Astrocyte (in vitro differentiated cells and primary cell): ENCODE measurements around the gene IMMP2L. TPM values are rescaled to one million over a fixed set of nuclear protein-coding genes. Genes with fewer than 3 reads are reported as not detected.

Source experiments
- DNase-seq: peaks from one replicate; pipeline ENCODE4 v3.0.0-alpha.2; 2010; ENCODE audit warnings: low read depth
- FAIRE-seq: peaks from 2 replicates; lab custom pipeline; 2011; peaks lifted over from hg19 to GRCh38; lab: Jason Lieb, UNC
- H2AFZ ChIP-seq: 2 replicates; pipeline ENCODE4 v1.6.0; 2012; ENCODE audit warnings: low read depth, low read length, inconsistent platforms
- H3K27ac ChIP-seq: 2 replicates; pipeline ENCODE4 v1.5.1; 2011; ENCODE audit warnings: low read depth, low read length, inconsistent platforms
- H3K27me3 ChIP-seq: 2 replicates; pipeline ENCODE4 v1.6.0; 2011; ENCODE audit warnings: low read length, inconsistent platforms; ENCODE audit not compliant: insufficient read depth
- H3K36me3 ChIP-seq: 2 replicates; pipeline ENCODE4 v1.5.1; 2011; ENCODE audit warnings: low read length, inconsistent platforms; ENCODE audit not compliant: insufficient read depth
- H3K4me1 ChIP-seq: 2 replicates; pipeline ENCODE4 v1.5.1; 2011; ENCODE audit warnings: low read length, inconsistent platforms; ENCODE audit not compliant: insufficient read depth
- H3K4me2 ChIP-seq: 2 replicates; pipeline ENCODE4 v1.6.0; 2012; ENCODE audit warnings: low read length, inconsistent platforms
- H3K4me3 ChIP-seq: 2 replicates; pipeline ENCODE4 v1.5.1; 2011; ENCODE audit warnings: low read depth, mild to moderate bottlenecking, low read length, inconsistent platforms; ENCODE audit not compliant: insufficient read depth
- H3K79me2 ChIP-seq: 2 replicates; pipeline ENCODE4 v1.6.0; 2012; ENCODE audit warnings: mild to moderate bottlenecking, low read length, inconsistent platforms; ENCODE audit not compliant: insufficient read depth
- H3K9ac ChIP-seq: 2 replicates; pipeline ENCODE4 v1.6.0; 2012; ENCODE audit warnings: mild to moderate bottlenecking, low read length, inconsistent platforms
- H3K9me3 ChIP-seq: 2 replicates; pipeline ENCODE4 v1.5.1; 2012; ENCODE audit warnings: low read depth, mild to moderate bottlenecking, low read length, inconsistent platforms; ENCODE audit not compliant: insufficient read depth
- H4K20me1 ChIP-seq: 2 replicates; pipeline ENCODE4 v1.6.0; 2012; ENCODE audit warnings: low read length, inconsistent platforms; ENCODE audit not compliant: insufficient read depth
- H3K27ac Mint-ChIP-seq: one replicate; pipeline ENCODE4 v1.8.0; 2021; ENCODE audit warnings: mild to moderate bottlenecking, mixed read lengths; ENCODE audit not compliant: unreplicated experiment
- H3K27me3 Mint-ChIP-seq: one replicate; pipeline ENCODE4 v1.8.0; 2021; ENCODE audit warnings: low read depth, mixed read lengths; ENCODE audit not compliant: unreplicated experiment
- H3K36me3 Mint-ChIP-seq: one replicate; pipeline ENCODE4 v1.8.0; 2021; ENCODE audit warnings: low read depth, mixed read lengths; ENCODE audit not compliant: unreplicated experiment
- H3K4me1 Mint-ChIP-seq: one replicate; pipeline ENCODE4 v1.8.0; 2021; ENCODE audit warnings: low read depth, mixed read lengths; ENCODE audit not compliant: unreplicated experiment
- H3K4me3 Mint-ChIP-seq: one replicate; pipeline ENCODE4 v1.8.0; 2021; ENCODE audit warnings: mild to moderate bottlenecking, moderate library complexity, mixed read lengths; ENCODE audit not compliant: unreplicated experiment
- H3K9me3 Mint-ChIP-seq: one replicate; pipeline ENCODE4 v1.8.0; 2021; ENCODE audit warnings: mild to moderate bottlenecking, mixed read lengths; ENCODE audit not compliant: unreplicated experiment
- EZH2 ChIP-seq: IDR thresholded peaks from 2 replicates; pipeline ENCODE4 v1.6.1; 2012; ENCODE audit warnings: mild to moderate bottlenecking, low read length, inconsistent platforms; ENCODE audit not compliant: insufficient read depth
- total RNA-seq: library from RNA; stranded (reverse); gene quantifications from 2 replicates; pipeline ENCODE4 v1.2.1, GENCODE V29; 2021
- TF ChIP-seq, protein P1 (sequence below): IDR thresholded peaks from 2 replicates; pipeline ENCODE4 v1.5.1; 2011; ENCODE audit warnings: low read depth, mild to moderate bottlenecking, inconsistent platforms, low read length, moderate library complexity; ENCODE audit not compliant: insufficient read depth

IMMP2L gene
- total RNA-seq, 1 donor from 2014 or later: 13.8 TPM

DNA sequence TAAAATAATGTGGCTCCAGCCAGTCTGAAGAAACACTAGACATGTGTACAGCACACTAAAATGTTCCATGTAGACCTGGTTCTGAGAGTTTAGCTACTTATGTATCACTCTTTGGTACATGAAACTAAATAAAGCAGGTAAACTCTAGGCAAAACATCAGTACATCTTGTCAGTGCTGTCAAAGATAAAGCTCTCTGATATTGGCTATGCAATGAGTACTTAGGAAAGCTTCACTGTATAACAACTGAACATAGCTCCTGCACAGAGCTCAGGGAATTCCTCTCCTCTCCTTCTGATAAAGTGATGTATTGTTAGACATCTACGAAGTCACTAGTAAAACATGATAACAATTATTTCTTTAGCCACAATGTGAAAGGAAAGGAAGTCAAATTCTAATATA lies 467.9 kb downstream of the IMMP2L start:
- TF ChIP-seq, protein P1, sequence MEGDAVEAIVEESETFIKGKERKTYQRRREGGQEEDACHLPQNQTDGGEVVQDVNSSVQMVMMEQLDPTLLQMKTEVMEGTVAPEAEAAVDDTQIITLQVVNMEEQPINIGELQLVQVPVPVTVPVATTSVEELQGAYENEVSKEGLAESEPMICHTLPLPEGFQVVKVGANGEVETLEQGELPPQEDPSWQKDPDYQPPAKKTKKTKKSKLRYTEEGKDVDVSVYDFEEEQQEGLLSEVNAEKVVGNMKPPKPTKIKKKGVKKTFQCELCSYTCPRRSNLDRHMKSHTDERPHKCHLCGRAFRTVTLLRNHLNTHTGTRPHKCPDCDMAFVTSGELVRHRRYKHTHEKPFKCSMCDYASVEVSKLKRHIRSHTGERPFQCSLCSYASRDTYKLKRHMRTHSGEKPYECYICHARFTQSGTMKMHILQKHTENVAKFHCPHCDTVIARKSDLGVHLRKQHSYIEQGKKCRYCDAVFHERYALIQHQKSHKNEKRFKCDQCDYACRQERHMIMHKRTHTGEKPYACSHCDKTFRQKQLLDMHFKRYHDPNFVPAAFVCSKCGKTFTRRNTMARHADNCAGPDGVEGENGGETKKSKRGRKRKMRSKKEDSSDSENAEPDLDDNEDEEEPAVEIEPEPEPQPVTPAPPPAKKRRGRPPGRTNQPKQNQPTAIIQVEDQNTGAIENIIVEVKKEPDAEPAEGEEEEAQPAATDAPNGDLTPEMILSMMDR: no peak
- TF ChIP-seq EZH2: no peak
- Histone ChIP-seq H3K4me3 (no peak overlapping the region), H3K4me2 (no peak overlapping the region), H2AFZ (no peak overlapping the region), H4K20me1 (no peaks in the 10 kb centered on the region), H3K27me3 (no peaks in the 10 kb centered on the region), H3K9me3 (no peaks in the 10 kb centered on the region), H3K27ac (no peak overlapping the region), H3K9ac (no peak overlapping the region), H3K79me2 (no peaks in the 10 kb centered on the region), H3K36me3 (no peaks in the 10 kb centered on the region), H3K4me1 (peaks cover 3% of the 10 kb centered on the region)
- DNase-seq (no peak), FAIRE-seq (no peak)
- H3K9me3 Mint-ChIP-seq: no peaks in the 10 kb centered on the region
- no peak overlapping the region for H3K27ac Mint-ChIP-seq
- peaks cover 40% of the 10 kb centered on the region for H3K4me1 Mint-ChIP-seq
- no peak overlapping the region for H3K4me3 Mint-ChIP-seq
- no peaks in the 10 kb centered on the region for H3K27me3 Mint-ChIP-seq
- H3K36me3 Mint-ChIP-seq: no peaks in the 10 kb centered on the region

DNA sequence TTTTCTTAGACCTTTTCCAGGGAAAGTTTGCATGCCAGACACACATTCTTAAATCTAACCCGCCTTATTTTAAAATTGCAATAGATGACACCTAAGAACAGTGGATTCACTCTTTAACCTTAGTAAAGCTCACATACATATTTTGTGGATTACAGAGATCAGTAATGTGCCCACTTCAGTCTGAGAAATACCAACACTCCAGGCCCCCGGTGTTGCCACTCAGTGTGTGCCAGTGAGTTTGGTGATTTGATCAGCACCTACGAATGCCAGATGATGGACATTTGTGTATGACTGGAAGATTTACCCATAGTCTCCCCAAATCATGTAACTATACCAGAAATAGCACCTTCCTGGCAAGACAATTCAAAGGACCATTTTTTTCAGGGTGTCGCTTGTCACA lies 468.8 kb downstream of the IMMP2L start:
- no peak for FAIRE-seq
- H3K27me3 Mint-ChIP-seq: no peaks in the 10 kb centered on the region

More for the DNA sequence above, 468.8 kb downstream of the IMMP2L start:
- Histone ChIP-seq H3K4me2 (no peak overlapping the region), H3K27me3 (no peaks in the 10 kb centered on the region), H3K9me3 (no peaks in the 10 kb centered on the region), H4K20me1 (no peaks in the 10 kb centered on the region), H2AFZ (no peak overlapping the region), H3K4me3 (no peak overlapping the region), H3K36me3 (no peaks in the 10 kb centered on the region), H3K4me1 (peaks cover 3% of the 10 kb centered on the region), H3K79me2 (no peaks in the 10 kb centered on the region), H3K9ac (no peak overlapping the region), H3K27ac (no peak overlapping the region)
- peaks cover 40% of the 10 kb centered on the region for H3K4me1 Mint-ChIP-seq
- H3K36me3 Mint-ChIP-seq: no peaks in the 10 kb centered on the region
- TF ChIP-seq, protein P1: no peak
- no peak for TF ChIP-seq EZH2
- H3K9me3 Mint-ChIP-seq: no peaks in the 10 kb centered on the region
- H3K27ac Mint-ChIP-seq: no peak overlapping the region
- no peak for DNase-seq
- no peak overlapping the region for H3K4me3 Mint-ChIP-seq
